ENCODE results near the gene RIC3.

The RIC3 gene

DNA sequence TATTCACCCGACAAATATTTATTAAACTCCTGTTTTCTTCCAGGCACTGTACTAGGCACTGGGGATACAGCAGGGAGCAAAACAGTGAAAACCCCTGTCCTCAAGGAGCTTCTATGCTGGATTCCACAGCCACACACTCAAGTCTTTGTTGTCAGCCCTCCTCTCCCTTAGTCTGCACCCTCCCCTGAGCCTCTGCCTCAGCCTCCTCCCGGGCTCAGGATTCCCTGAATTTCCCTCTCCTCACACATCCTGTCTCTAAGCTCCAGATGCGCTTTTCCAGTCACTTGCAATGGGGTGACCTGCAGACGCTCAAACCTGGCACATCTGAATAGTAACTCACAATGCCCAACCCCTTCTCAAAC lies 101.3 kb downstream of the RIC3 start:
- Histone ChIP-seq H3K9ac (ENCODE audit: low read length) (no peak overlapping the region), H3K79me1 (replicated peaks; ENCODE audit: low read length, poor library complexity, severe bottlenecking) (no peaks in the 10 kb centered on the region), H4K91ac (ENCODE audit: low read length) (no peak overlapping the region), H3K4ac (ENCODE audit: low read depth in 1 of 2, low read length in 2 of 2) (no peak overlapping the region), H3K27me3 (ENCODE audit: control insufficient read depth in 1 of 2, insufficient read depth in 1 of 2, low read length in 2 of 2) (peaks cover 12 to 40% of the 10 kb centered on the region in 2 experiments), H2BK5ac (ENCODE audit: low read depth, low read length, poor library complexity, severe bottlenecking) (no peak overlapping the region), H3K9me3 (ENCODE audit: control insufficient read depth, low read length) (no peaks in the 10 kb centered on the region), H3K4me1 (ENCODE audit: control insufficient read depth, insufficient read depth, low read depth, low read length) (peaks cover 12% of the 10 kb centered on the region), H3K36me3 (ENCODE audit: control insufficient read depth in 1 of 2, insufficient read depth in 2 of 2, low read depth in 1 of 2, low read length in 2 of 2) (no peaks in the 10 kb centered on the region), H3K23ac (ENCODE audit: low read length in 2 of 2) (no peak overlapping the region), H2BK15ac (ENCODE audit: low read depth, poor library complexity, severe bottlenecking) (no peak overlapping the region), H2AFZ (ENCODE audit: low read depth, low read length) (no peak overlapping the region), H2AK5ac (ENCODE audit: low read length, severe bottlenecking) (no peak overlapping the region), H4K8ac (ENCODE audit: low read length) (no peak overlapping the region), H3K27ac (ENCODE audit: low read length, poor library complexity, severe bottlenecking) (no peak overlapping the region), H2BK120ac (ENCODE audit: low read depth, low read length) (no peak overlapping the region), H3K4me2 (ENCODE audit: low read length, poor library complexity, severe bottlenecking) (no peak overlapping the region), H2BK12ac (ENCODE audit: low read length in 2 of 2) (no peak overlapping the region), H3K14ac (ENCODE audit: low read length in 2 of 2) (no peak overlapping the region), H3K4me3 (ENCODE audit: insufficient read depth in 1 of 2, low read depth in 1 of 2, low read length in 2 of 2) (no peak overlapping the region), H3K18ac (ENCODE audit: low read depth in 1 of 2, low read length in 2 of 2) (no peak overlapping the region)
- WGBS = 90% methylated on average over 4 of the region's 4 CpGs
- DNase-seq = no peak

GRCh38 chr11:8066911-8067455 lies 101.8 kb downstream of the RIC3 start:
- no peak overlapping the region for H4K91ac ChIP-seq (ENCODE audit: low read length)
- no peak overlapping the region for H2BK15ac ChIP-seq (ENCODE audit: low read depth, poor library complexity, severe bottlenecking)
- no peaks in the 10 kb centered on the region for H3K9me3 ChIP-seq (ENCODE audit: control insufficient read depth, low read length)
- H3K9ac ChIP-seq (ENCODE audit: low read length) = no peak overlapping the region
- H2AK5ac ChIP-seq (ENCODE audit: low read length, severe bottlenecking) = no peak overlapping the region
- H2BK5ac ChIP-seq (ENCODE audit: low read depth, low read length, poor library complexity, severe bottlenecking) = no peak overlapping the region
- H3K4me3 ChIP-seq (ENCODE audit: insufficient read depth in 1 of 2, low read depth in 1 of 2, low read length in 2 of 2) = no peak overlapping the region
- no peak overlapping the region for H3K14ac ChIP-seq (ENCODE audit: low read length in 2 of 2)
- no peak overlapping the region for H2BK120ac ChIP-seq (ENCODE audit: low read depth, low read length)
- H3K23ac ChIP-seq (ENCODE audit: low read length in 2 of 2) = no peak overlapping the region
- no peak overlapping the region for H3K4ac ChIP-seq (ENCODE audit: low read depth in 1 of 2, low read length in 2 of 2)
- WGBS = 70% methylated on average over 9 of the region's 10 CpGs
- peaks cover 6 to 35% of the 10 kb centered on the region in 2 experiments for H3K27me3 ChIP-seq (ENCODE audit: control insufficient read depth in 1 of 2, insufficient read depth in 1 of 2, low read length in 2 of 2)
- H3K4me2 ChIP-seq (ENCODE audit: low read length, poor library complexity, severe bottlenecking) = no peak overlapping the region
- no peaks in the 10 kb centered on the region for H3K79me1 ChIP-seq (replicated peaks; ENCODE audit: low read length, poor library complexity, severe bottlenecking)
- H2BK12ac ChIP-seq (ENCODE audit: low read length in 2 of 2) = no peak overlapping the region
- H3K18ac ChIP-seq (ENCODE audit: low read depth in 1 of 2, low read length in 2 of 2) = no peak overlapping the region
- no peak overlapping the region for H2AFZ ChIP-seq (ENCODE audit: low read depth, low read length)
- DNase-seq = no peak
- H3K36me3 ChIP-seq (ENCODE audit: control insufficient read depth in 1 of 2, insufficient read depth in 2 of 2, low read depth in 1 of 2, low read length in 2 of 2) = no peaks in the 10 kb centered on the region
- H3K4me1 ChIP-seq (ENCODE audit: control insufficient read depth, insufficient read depth, low read depth, low read length) = peaks cover 12% of the 10 kb centered on the region
- H4K8ac ChIP-seq (ENCODE audit: low read length) = no peak overlapping the region
- H3K27ac ChIP-seq (ENCODE audit: low read length, poor library complexity, severe bottlenecking) = no peak overlapping the region

DNA sequence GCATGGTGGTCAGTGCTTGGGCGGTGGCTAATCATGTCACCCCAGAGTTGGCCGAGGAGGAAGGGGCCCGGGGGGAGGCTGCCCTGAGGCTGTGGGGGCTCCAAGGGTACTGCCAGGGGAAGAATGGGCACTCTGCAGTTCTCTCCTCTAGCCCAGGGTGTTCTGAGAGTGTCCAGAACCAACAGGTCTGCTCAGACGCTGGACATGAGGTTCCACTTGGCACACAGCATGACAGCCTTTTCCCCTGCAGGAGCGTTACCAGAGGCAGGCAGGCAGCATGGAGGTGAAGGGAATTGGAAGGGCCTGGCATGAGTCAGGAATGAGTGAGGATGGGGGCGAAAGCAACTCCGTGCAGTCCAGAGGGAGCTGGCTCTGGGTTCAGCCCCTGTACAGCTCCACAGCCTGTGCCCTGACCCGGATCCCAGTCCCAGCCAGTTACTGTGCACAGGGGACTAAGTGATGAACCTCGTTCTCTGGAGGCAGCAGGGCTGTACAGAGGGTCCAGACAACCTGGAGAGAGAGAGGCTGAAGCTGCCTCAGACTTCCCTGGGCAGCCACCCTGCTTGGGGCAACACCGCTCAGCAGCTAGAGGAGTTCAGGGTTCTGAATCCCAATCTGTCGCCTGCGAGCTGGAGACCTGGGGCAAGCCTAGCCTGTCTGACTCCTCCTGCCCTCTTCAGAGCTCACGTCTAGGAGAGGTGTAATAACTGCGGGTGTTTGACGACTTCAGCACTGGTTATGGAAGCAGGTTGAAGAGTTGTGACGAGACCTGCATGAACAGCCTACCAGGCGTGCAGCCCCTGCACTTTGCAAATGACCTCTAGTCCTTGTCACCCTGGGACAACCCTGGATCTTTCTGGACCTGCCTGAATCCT lies 102.6 kb downstream of the RIC3 start:
- Histone ChIP-seq H3K23ac (ENCODE audit: low read length in 2 of 2) (no peak overlapping the region), H3K36me3 (ENCODE audit: control insufficient read depth in 1 of 2, insufficient read depth in 2 of 2, low read depth in 1 of 2, low read length in 2 of 2) (no peaks in the 10 kb centered on the region), H3K27me3 (ENCODE audit: control insufficient read depth in 1 of 2, insufficient read depth in 1 of 2, low read length in 2 of 2) (peaks cover 0 to 28% of the 10 kb centered on the region in 2 experiments), H3K4me1 (ENCODE audit: control insufficient read depth, insufficient read depth, low read depth, low read length) (peaks cover 12% of the 10 kb centered on the region), H3K4ac (ENCODE audit: low read depth in 1 of 2, low read length in 2 of 2) (no peak overlapping the region), H3K14ac (ENCODE audit: low read length in 2 of 2) (no peak overlapping the region), H3K9me3 (ENCODE audit: control insufficient read depth, low read length) (no peaks in the 10 kb centered on the region), H3K9ac (ENCODE audit: low read length) (no peak overlapping the region), H2BK120ac (ENCODE audit: low read depth, low read length) (no peak overlapping the region), H3K4me2 (ENCODE audit: low read length, poor library complexity, severe bottlenecking) (no peak overlapping the region), H3K79me1 (replicated peaks; ENCODE audit: low read length, poor library complexity, severe bottlenecking) (no peaks in the 10 kb centered on the region), H2BK5ac (ENCODE audit: low read depth, low read length, poor library complexity, severe bottlenecking) (no peak overlapping the region), H3K18ac (ENCODE audit: low read depth in 1 of 2, low read length in 2 of 2) (no peak overlapping the region), H4K91ac (ENCODE audit: low read length) (no peak overlapping the region), H3K27ac (ENCODE audit: low read length, poor library complexity, severe bottlenecking) (no peak overlapping the region), H2BK12ac (ENCODE audit: low read length in 2 of 2) (no peak overlapping the region), H2AK5ac (ENCODE audit: low read length, severe bottlenecking) (no peak overlapping the region), H4K8ac (ENCODE audit: low read length) (no peak overlapping the region), H3K4me3 (ENCODE audit: insufficient read depth in 1 of 2, low read depth in 1 of 2, low read length in 2 of 2) (no peak overlapping the region), H2BK15ac (ENCODE audit: low read depth, poor library complexity, severe bottlenecking) (no peak overlapping the region), H2AFZ (ENCODE audit: low read depth, low read length) (no peak overlapping the region)
- 88% methylated on average over 17 of the region's 17 CpGs for WGBS
- no peak for DNase-seq

GRCh38 chr11:8065031-8065430 lies 103.8 kb downstream of the RIC3 start:
- H3K79me1 ChIP-seq (replicated peaks; ENCODE audit: low read length, poor library complexity, severe bottlenecking) = no peaks in the 10 kb centered on the region
- 100% methylated on average over 2 of the region's 2 CpGs for WGBS
- peak overlapping the region in 1 of 2 experiments; percentile 40 for H2BK12ac ChIP-seq (ENCODE audit: low read length in 2 of 2)
- no peak overlapping the region for H3K4ac ChIP-seq (ENCODE audit: low read depth in 1 of 2, low read length in 2 of 2)
- no peak overlapping the region for H2BK15ac ChIP-seq (ENCODE audit: low read depth, poor library complexity, severe bottlenecking)
- H2AK5ac ChIP-seq (ENCODE audit: low read length, severe bottlenecking) = no peak overlapping the region
- H3K4me3 ChIP-seq (ENCODE audit: insufficient read depth in 1 of 2, low read depth in 1 of 2, low read length in 2 of 2) = no peak overlapping the region
- no peak overlapping the region for H3K23ac ChIP-seq (ENCODE audit: low read length in 2 of 2)
- no peak overlapping the region for H3K9ac ChIP-seq (ENCODE audit: low read length)
- no peak overlapping the region for H3K14ac ChIP-seq (ENCODE audit: low read length in 2 of 2)
- peaks cover 12% of the 10 kb centered on the region for H3K4me1 ChIP-seq (ENCODE audit: control insufficient read depth, insufficient read depth, low read depth, low read length)
- H3K18ac ChIP-seq (ENCODE audit: low read depth in 1 of 2, low read length in 2 of 2) = no peak overlapping the region
- no peak for DNase-seq
- H4K8ac ChIP-seq (ENCODE audit: low read length) = no peak overlapping the region
- no peak overlapping the region for H3K27ac ChIP-seq (ENCODE audit: low read length, poor library complexity, severe bottlenecking)
- H3K9me3 ChIP-seq (ENCODE audit: control insufficient read depth, low read length) = no peaks in the 10 kb centered on the region
- no peak overlapping the region for H2AFZ ChIP-seq (ENCODE audit: low read depth, low read length)
- H4K91ac ChIP-seq (ENCODE audit: low read length) = no peak overlapping the region
- H2BK120ac ChIP-seq (ENCODE audit: low read depth, low read length) = no peak overlapping the region
- H3K27me3 ChIP-seq (ENCODE audit: control insufficient read depth in 1 of 2, insufficient read depth in 1 of 2, low read length in 2 of 2) = peaks cover 0 to 22% of the 10 kb centered on the region in 2 experiments
- H3K36me3 ChIP-seq (ENCODE audit: control insufficient read depth in 1 of 2, insufficient read depth in 2 of 2, low read depth in 1 of 2, low read length in 2 of 2) = no peaks in the 10 kb centered on the region
- no peak overlapping the region for H2BK5ac ChIP-seq (ENCODE audit: low read depth, low read length, poor library complexity, severe bottlenecking)
- H3K4me2 ChIP-seq (ENCODE audit: low read length, poor library complexity, severe bottlenecking) = no peak overlapping the region

Data from mesenchymal stem cell (in vitro differentiated cells and primary cell).